AML-193 (cell line): Measurements from ENCODE around the gene MALRD1.
"Not testable (repeated sequence)": the region's sequence is repeated elsewhere in the genome, so short reads cannot be mapped to it uniquely, and the experiment has no call there.

Experiments used
- DNase-seq, 2 experiments: peaks; one replicate each; lab custom pipeline; 2025; lab: John Stamatoyannopoulos, UW

MALRD1 gene

GRCh38 chr10:19497026-19497425, 448.4 kb downstream of the MALRD1 start:
- DNase-seq = no peak

DNA sequence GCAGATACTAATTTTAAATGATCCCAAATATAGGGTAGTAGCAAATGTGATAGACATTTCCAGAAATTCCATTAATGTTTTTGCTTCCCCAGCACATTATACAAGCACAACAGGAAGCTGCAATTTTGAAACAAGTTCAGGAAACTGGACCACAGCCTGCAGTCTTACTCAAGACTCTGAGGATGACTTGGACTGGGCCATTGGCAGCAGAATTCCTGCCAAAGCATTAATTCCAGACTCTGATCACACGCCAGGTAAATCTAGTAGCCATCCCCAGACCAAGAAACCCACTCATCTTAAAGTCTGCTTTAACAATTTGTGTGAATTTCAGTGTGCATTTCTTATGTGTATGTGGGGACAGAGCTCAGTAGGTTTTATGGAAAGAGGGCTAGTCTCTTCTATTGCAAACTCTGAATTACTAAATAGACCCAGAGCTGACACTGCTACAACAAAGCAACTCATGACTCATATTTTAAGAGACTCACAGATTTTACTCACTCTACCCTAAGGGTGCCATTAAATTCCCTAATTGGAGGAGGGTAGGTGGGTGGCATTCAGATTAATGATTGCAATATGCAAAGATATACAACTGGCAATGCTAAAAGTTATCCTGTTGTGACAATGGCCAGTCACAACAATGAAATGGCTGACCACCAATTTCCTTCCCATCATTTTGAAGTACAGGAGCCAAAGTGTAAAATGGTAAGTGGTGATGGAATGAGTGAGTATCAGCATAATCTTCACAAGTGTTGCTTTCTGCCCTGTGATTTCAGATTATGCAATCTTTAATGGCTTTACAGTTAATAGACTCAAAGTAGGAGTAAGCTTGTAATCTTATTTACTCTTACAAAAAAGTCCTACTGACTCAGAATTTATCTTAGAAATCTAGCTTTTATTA, 450.0 kb downstream of the MALRD1 start:
- no peak for DNase-seq

DNA sequence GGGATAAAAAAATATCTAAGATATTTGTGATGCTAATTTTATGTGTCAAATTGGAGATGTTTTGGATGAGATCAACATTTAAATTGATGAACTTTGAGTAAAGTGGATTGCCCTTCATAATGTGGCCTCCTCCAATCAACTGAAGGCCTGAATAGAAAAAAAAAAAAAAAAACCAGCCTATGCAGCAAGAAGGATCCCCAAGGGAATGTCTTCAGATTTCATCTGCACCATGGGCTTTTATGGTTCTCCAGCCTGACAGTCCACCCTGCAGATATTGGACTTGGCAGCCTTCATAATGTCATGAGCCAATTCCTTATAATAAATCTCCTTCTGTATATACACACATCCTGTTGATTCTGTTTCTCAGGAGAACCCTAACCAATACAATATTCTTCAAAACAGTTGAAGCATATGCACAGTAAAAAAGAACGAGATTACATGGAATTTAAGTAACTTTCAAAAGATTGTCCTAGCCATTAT, 450.7 kb downstream of the MALRD1 start:
- no peak for DNase-seq

GRCh38 chr10:19500959-19501358, 452.4 kb downstream of the MALRD1 start:
- no peak for DNase-seq

DNA sequence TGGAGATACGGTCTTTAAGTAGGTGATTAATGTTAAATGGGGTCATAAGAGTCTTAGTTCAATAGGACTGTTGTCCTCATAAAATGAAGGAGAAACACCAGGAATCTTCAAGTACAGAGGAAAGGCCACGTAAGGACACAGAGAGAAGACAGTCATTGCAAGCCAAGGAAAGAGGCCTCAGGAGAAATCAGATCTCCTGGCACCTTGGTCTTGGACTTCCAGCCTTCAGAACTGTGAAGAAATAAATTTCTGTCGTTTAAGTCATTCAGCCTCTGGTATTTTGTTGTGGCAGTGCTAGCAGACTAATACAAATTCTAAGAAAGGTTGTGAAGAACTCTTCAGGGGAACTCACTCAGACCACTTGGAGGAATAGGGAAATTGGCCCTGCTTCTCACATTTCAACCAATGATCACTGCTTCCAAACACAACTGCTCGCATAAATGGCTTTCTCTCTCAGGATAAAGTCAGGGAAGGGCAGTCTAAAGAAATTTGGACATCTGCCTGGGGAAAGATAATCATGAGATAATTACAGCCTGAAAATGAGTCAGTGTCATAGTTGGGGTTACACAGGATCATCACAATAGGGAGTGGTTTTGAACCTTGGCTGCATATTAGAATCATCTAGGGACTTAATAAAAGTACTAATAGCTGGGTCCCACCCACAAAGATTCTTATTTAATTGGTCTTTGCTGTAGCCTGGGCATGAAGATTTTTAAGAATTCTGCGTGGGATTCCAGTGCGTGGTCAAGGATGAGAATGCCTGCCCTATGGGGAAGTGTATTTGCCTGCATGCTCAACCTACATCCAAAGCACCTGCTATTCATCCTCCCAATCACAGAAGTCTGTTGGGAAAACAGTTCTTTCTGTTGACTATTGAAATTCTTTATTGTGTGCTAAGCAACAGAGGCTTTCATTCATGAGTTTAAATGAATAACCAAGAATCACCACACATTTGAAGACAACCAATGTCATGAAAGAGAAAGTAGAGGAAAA, 457.0 kb downstream of the MALRD1 start:
- DNase-seq = no peak

GRCh38 chr10:19510005-19510732, 461.6 kb downstream of the MALRD1 start:
- DNase-seq = not testable (repeated sequence)

- DNase-seq = no peak
These were observed 469.5 kb downstream of the MALRD1 start for GRCh38 chr10:19518109-19518508.

GRCh38 chr10:19518632-19519031, 470.0 kb downstream of the MALRD1 start:
- DNase-seq = no peak

DNA sequence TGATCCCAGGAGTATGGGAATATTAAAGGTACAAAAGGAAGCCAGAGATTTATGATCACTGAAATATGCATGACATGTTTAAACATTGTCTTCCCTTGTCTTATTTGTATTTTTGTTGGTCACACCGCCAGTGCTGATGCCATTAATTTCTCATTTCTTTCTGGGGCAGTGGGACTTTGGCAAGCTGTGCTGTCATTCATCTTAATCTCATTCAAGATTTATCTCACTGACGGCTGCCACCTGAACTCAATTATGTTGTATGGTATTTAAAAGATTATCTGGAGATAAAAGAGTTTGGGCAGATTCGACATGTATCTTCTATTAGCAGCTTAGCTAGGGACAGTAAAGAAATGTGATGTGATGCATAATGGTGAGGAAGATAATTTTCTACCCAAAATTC, 482.7 kb downstream of the MALRD1 start:
- no peak for DNase-seq

DNA sequence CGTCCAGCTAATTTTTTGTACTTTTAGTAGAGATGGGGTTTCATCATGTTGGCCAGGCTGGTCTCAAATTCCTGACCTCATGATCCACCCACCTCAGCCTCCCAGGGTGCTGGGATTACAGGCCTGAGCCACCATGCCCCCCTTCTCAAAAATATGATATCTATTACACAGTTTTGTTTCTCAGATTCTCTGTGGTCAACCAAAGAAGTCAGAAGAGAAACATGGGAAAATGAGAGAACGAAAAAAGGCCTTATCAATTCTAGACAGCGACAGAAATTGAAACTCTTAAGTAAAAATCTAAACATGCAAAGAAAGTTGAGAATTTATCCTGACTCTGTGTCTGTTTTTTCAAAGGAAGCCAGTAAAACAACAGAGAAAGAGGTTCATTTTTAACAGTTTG, 483.8 kb downstream of the MALRD1 start:
- no peak for DNase-seq

GRCh38 chr10:19541299-19541698, 492.7 kb downstream of the MALRD1 start:
- DNase-seq = no peak

DNA sequence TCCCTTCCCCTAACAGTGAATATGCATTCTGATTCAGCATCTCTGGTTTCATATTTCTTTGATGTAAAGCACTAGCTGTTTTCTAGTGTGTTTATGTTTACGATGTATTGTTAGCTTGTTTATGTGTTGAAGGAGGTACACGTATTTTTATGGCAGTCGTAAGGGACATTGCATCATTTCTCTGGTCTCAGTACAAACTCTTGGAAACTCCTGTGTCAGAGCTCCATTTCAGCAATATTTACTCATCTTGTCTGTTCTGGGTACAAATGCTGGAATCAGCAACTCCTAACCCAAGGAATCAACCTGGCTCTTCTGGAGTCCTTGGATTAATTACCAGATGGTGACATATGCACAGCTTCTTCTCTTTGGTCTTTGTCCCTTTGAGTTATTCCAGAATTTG, 497.6 kb downstream of the MALRD1 start:
- no peak for DNase-seq

DNA sequence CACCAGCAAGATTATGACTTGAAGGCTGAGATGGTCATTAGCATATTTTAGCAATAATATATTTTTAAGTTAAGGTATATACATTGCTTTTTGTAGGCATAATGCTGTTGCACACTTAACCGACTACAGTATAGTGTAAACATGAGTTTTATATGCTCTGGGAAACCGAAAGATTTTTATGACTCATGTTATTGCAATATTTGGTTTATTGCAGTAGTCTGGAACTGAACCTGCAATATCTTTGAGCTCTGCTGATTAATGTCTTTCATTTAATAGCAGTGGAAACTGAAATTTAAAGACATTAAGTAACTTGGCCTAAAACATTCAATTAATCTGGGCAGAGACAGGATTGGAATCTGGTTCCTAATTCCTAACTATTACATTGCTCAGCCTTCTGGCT, 500.9 kb downstream of the MALRD1 start:
- no peak for DNase-seq

- DNase-seq = no peak
These were observed 508.1 kb downstream of the MALRD1 start for GRCh38 chr10:19556666-19557065.

DNA sequence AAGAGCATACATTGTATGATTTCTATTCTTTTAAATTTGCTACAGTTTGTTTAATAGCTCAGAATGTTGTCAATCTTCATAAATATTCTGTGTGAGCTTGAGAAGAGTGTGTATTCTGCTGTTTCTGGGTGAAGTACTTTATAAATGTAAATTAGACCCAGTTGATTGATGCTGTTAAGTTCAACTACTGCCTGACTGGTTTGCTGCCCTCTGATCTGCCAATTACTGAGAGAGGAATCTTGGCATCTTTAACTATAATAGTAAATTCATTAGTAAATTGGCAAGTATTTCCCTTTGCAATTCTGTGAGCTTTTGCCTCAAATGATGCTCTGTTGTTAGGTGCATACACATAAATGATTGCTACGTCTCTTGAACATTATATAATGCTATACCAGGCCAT, 512.6 kb downstream of the MALRD1 start:
- no peak for DNase-seq

DNA sequence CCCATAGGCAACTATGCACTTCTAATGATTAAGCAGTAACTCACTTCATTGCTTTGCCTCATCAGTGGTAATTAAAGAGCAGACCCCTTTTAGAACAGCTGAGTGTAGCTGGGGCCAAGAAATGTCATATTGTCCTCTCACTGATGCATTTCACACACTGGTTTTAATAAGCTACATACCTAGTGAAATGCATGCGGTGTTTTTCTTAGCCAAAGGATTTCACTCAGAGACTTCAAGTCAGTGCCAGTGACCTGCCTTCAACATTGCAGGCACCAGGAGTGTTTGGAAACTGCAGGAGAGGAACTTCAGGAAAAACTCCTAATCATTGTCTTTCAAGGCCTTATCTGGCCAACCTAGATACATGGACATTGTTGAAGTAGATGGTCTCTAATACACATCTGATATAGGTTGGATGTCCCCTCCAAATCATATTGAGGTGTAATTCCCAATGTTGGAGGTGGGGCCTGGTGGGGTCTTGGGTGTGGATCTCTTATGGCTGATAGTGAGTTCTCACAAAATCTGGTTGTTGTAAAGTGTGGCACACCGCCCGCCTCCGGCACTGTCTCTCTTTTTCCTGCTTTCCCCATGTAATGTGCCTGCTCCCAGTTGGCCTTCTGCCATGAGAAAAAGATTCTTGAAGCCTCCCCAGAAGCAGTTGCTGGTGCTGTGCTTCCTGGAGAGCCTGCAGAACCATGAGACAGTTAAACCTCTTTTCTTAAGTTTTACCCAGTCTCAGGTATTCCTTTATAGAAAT, 515.0 kb downstream of the MALRD1 start:
- DNase-seq = no peak

- no peak for DNase-seq
These were observed 521.5 kb downstream of the MALRD1 start for GRCh38 chr10:19570120-19570519.

- no peak for DNase-seq
These were observed 522.4 kb downstream of the MALRD1 start for GRCh38 chr10:19570991-19571390.

GRCh38 chr10:19572056-19572455, 523.5 kb downstream of the MALRD1 start:
- no peak for DNase-seq

DNA sequence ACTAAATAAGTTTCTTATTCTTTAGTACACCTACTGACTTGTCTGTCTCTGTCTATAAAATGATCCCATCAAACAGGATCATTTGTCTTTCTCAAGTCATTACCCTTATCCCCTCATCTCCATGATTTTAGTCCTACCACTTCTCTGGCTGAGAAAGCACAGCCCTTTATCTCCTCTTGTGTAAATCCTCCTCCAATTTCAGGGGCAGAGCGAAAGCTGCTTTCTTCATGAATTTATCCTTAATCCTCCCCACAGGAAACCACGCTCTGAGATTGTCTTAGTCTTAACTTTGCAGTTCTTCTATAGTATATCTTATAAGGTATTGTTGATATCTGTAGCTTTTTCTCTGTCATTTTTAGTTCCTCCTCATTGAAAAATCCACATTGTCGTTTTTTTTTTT, 528.0 kb downstream of the MALRD1 start:
- no peak for DNase-seq

DNA sequence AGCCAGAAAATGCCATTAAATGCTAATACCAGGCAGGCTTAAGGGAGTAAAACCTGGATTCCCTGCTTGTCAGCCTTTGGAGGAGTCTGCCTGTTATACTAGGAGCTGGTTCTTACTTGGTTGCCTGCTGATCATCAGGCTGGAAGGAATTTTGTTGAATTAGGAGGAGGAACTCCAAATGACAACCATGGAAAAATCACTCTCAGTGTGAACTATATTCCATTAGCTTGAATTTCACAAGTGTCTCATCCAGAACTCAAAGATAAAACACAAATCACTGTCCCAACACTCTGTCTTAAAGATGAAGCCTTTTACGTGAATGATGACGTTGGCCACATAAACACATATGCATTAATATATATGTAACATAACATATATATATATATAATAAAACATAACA, 528.8 kb downstream of the MALRD1 start:
- no peak for DNase-seq
